Vagina (tissue), 2 donors: ENCODE results near the gene POLR3B. TPM values are rescaled to one million over a fixed set of nuclear protein-coding genes. Genes with fewer than 3 reads are reported as not detected.
"Not testable (repeated sequence)": the region's sequence is repeated elsewhere in the genome, so short reads cannot be mapped to it uniquely, and the experiment has no call there.

Source experiments
- DNase-seq, 2 donors: peaks; one replicate each; pipeline ENCODE4 v3.0.0-alpha.2; 2017; ENCODE audit errors: extremely low spot score in 2 of 2
- H3K27ac ChIP-seq: fragments of 200-600 bp; sonication (generic); one replicate; pipeline ENCODE4 v1.5.1; 2019
- H3K27me3 ChIP-seq: fragments of 200-600 bp; sonication (generic); one replicate; pipeline ENCODE4 v1.5.1; 2019
- H3K36me3 ChIP-seq, 2 donors: fragments of 200-600 bp; sonication (generic); one replicate each; pipeline ENCODE4 v1.5.1; 2017 to 2019
- H3K4me1 ChIP-seq: fragments of 200-600 bp; sonication (generic); one replicate; pipeline ENCODE4 v1.5.1; 2019
- H3K4me3 ChIP-seq, 2 donors: fragments of 200-600 bp; sonication (generic); 1 replicate in 1 of 2; 2 replicates in 1 of 2; pipeline ENCODE4 v1.5.1; 2016 to 2019
- H3K9me3 ChIP-seq: fragments of 200-600 bp; sonication (generic); one replicate; pipeline ENCODE4 v1.5.1; 2019
- CTCF ChIP-seq, 3 experiments: fragments of 450-650 bp in 2 of 3; fragments of 200-600 bp in 1 of 3; sonication (generic) in 1 of 3; IDR thresholded peaks; one replicate each; pipeline ENCODE4 v1.5.1; 2017 to 2019; ENCODE audit warnings: antibody characterized with exemption in 3 of 3, mild to moderate bottlenecking in 2 of 3, moderate library complexity in 2 of 3
- POLR2A ChIP-seq, 2 donors: fragments of 450-650 bp; IDR thresholded peaks; one replicate each; pipeline ENCODE4 v1.6.1; 2017; ENCODE audit warnings: antibody characterized with exemption in 2 of 2, mild to moderate bottlenecking in 2 of 2, moderate library complexity in 2 of 2
- POLR2AphosphoS5 ChIP-seq, 2 donors: sonication (generic); formaldehyde crosslinking; IDR thresholded peaks; one replicate each; pipeline ENCODE4 v1.9.0; 2017; ENCODE audit warnings: antibody characterized with exemption in 2 of 2, mild to moderate bottlenecking in 2 of 2, low read depth in 1 of 2; ENCODE audit not compliant: insufficient read depth in 1 of 2
- intact Hi-C: fragments of 100-400 bp; cut with DNase I; formaldehyde crosslinking; loops from one replicate; pipeline ENCODE4 v1.15.1; 2023
- total RNA-seq: library from RNA; depleted of rRNA; stranded (reverse); fragments of >200 nt; gene quantifications from one replicate; pipeline ENCODE4 v1.2.3, GENCODE V29; 2016

POLR3B gene
- total RNA-seq, 1 donor from 2014 or later, result 10.1 TPM

DNA sequence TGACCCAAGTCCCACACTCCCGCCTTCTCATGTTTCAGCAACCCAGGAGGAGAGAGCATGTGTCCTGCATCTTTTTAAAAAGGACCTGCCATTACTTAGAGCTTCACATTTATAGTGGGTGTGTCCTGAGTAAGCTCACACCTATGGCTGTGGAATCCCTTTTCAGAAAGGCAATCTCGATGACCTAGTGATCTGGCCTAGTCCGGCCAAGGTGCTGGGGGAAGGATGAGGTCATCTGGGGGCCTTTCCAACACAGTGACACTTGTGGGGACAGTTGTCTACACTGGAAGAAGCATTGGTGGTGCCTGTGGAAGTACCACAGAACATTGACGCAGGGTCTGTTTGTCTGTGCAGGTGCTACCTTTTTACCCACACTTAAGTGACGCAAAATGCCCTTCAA, 46.9 kb upstream of the POLR3B start:
- intact Hi-C loops, result no loop called here
- no peaks in the 10 kb centered on the region for H3K27me3 ChIP-seq
- H3K4me3 ChIP-seq, result no peak overlapping the region
- TF ChIP-seq CTCF (IDR thresholded peaks at IDR 0.05) (no peak), POLR2AphosphoS5 (IDR thresholded peaks at IDR 0.05; ENCODE audit: insufficient read depth in 1 of 2, low read depth in 1 of 2) (no peak), POLR2A (IDR thresholded peaks at IDR 0.05) (no peak)
- H3K4me1 ChIP-seq, result peaks cover 58% of the 10 kb centered on the region
- H3K27ac ChIP-seq, result no peak overlapping the region
- DNase-seq, result no peak
- H3K9me3 ChIP-seq, result no peaks in the 10 kb centered on the region
- H3K36me3 ChIP-seq, result peaks cover 0 to 28% of the 10 kb centered on the region in 2 donors

GRCh38 chr12:106311139-106311538, 46.4 kb upstream of the POLR3B start:
- peaks cover 54% of the 10 kb centered on the region for H3K4me1 ChIP-seq

DNA sequence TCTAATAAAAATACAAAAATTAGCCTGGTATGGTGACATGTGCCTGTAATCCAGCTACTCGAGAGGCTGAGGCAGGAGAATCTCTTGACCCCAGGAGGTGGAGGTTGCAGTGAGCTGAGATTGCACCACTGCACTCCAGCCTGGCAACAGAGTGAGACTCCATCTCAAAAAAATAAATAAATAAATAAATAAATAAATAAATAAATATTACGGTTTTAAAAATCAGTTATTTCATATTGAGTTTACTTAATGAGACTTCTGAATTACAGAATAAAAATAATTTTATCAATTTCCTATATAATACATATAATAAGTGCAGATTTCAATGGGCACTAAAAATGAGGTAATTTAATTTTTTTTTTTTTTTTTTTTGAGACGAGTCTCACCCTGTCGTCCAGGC, 44.1 kb upstream of the POLR3B start:
- not testable (repeated sequence) for H3K4me3 ChIP-seq, H3K27ac ChIP-seq, DNase-seq, H3K27me3 ChIP-seq, H3K9me3 ChIP-seq
- Histone ChIP-seq H3K4me1 (peaks cover 33% of the 10 kb centered on the region), H3K36me3 (peaks cover 0 to 47% of the 10 kb centered on the region in 2 donors)
- intact Hi-C loops, result loop anchor here (2.0 kb wide), 1 partner anchor 49 kb away; no protein-coding TSS in a partner anchor

More at GRCh38 chr12:106311139-106311538, 46.4 kb upstream of the POLR3B start:
- Histone ChIP-seq H3K27me3 (no peaks in the 10 kb centered on the region), H3K36me3 (peaks cover 0 to 31% of the 10 kb centered on the region in 2 donors), H3K27ac (no peak overlapping the region), H3K9me3 (no peaks in the 10 kb centered on the region), H3K4me3 (no peak overlapping the region)
- TF ChIP-seq POLR2AphosphoS5 (IDR thresholded peaks at IDR 0.05; ENCODE audit: insufficient read depth in 1 of 2, low read depth in 1 of 2) (no peak), POLR2A (IDR thresholded peaks at IDR 0.05) (no peak), CTCF (IDR thresholded peaks at IDR 0.05) (no peak)
- intact Hi-C loops, result no loop called here
- DNase-seq, result no peak

DNA sequence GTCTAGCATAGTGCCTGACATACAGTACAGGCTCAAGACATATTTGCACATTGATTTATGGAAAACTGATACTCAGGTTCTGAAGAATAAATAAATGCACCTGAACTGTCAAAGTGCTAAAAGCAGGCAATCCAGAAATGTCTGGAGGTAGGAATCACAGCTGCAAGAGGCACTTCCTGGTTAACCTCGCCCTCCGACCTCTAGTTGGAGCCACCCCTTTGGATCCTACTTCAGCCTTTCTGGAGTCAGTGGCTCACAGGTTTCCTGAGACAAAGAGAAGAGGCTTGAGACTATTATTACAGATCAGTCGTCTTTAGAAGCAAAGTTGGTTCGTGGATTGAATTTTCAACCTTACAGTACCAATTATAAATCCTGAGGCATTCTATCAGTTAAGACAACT, 42.0 kb upstream of the POLR3B start:
- Histone ChIP-seq H3K4me3 (no peak overlapping the region), H3K36me3 (peaks cover 0 to 61% of the 10 kb centered on the region in 2 donors), H3K4me1 (peaks cover 12% of the 10 kb centered on the region), H3K9me3 (no peaks in the 10 kb centered on the region), H3K27me3 (no peaks in the 10 kb centered on the region), H3K27ac (no peak overlapping the region)
- intact Hi-C loops, result no loop called here
- no peak for TF ChIP-seq POLR2AphosphoS5 (IDR thresholded peaks at IDR 0.05; ENCODE audit: insufficient read depth in 1 of 2, low read depth in 1 of 2)
- TF ChIP-seq POLR2A (IDR thresholded peaks at IDR 0.05), result no peak
- no peak for TF ChIP-seq CTCF (IDR thresholded peaks at IDR 0.05)
- DNase-seq, result no peak

- Histone ChIP-seq H3K36me3 (peaks cover 0 to 67% of the 10 kb centered on the region in 2 donors), H3K9me3 (no peaks in the 10 kb centered on the region), H3K27me3 (no peaks in the 10 kb centered on the region), H3K4me3 (no peak overlapping the region), H3K4me1 (no peaks in the 10 kb centered on the region), H3K27ac (no peak overlapping the region)
- no peak for TF ChIP-seq POLR2AphosphoS5 (IDR thresholded peaks at IDR 0.05; ENCODE audit: insufficient read depth in 1 of 2, low read depth in 1 of 2)
- no peak for TF ChIP-seq CTCF (IDR thresholded peaks at IDR 0.05)
- no peak for TF ChIP-seq POLR2A (IDR thresholded peaks at IDR 0.05)
- DNase-seq, result no peak
- intact Hi-C loops, result no loop called here
These were observed 40.0 kb upstream of the POLR3B start for GRCh38 chr12:106317406-106318082.
